Naive B cell (primary cell): ENCODE measurements around the gene TSPAN10. TPM values are rescaled to one million over a fixed set of nuclear protein-coding genes. Genes with fewer than 3 reads are reported as not detected.

Experiments
- ATAC-seq, 2 donors: fragments of 150-1000 bp; cut with Tn5 transposase; 2 replicates each; pipeline ENCODE4 v1.10.0; 2021; ENCODE audit warnings: low read depth in 2 of 2, mild to moderate bottlenecking in 2 of 2, moderate library complexity in 2 of 2
- DNase-seq: peaks from one replicate; pipeline ENCODE4 v3.0.0; 2022
- H3K27ac Mint-ChIP-seq, 6 donors: one replicate each; pipeline ENCODE4 v1.8.0; 2020 to 2022; ENCODE audit warnings: mild to moderate bottlenecking in 6 of 6, mixed read lengths in 6 of 6, moderate library complexity in 5 of 6, inconsistent platforms in 2 of 6
- H3K27me3 Mint-ChIP-seq, 3 donors: one replicate each; pipeline ENCODE4 v1.8.0; 2021 to 2022; ENCODE audit warnings: mixed read lengths in 3 of 3, mild to moderate bottlenecking in 1 of 3
- H3K36me3 Mint-ChIP-seq, 2 donors: one replicate each; pipeline ENCODE4 v1.8.0; 2020 to 2022; ENCODE audit warnings: mixed read lengths in 2 of 2, inconsistent platforms in 1 of 2, mild to moderate bottlenecking in 1 of 2
- H3K4me1 Mint-ChIP-seq, 3 donors: one replicate each; pipeline ENCODE4 v1.8.0; 2020 to 2022; ENCODE audit warnings: mixed read lengths in 3 of 3, inconsistent platforms in 1 of 3, mild to moderate bottlenecking in 1 of 3, moderate library complexity in 1 of 3
- H3K4me3 Mint-ChIP-seq, 8 donors: one replicate each; pipeline ENCODE4 v1.8.0; 2020 to 2022; ENCODE audit warnings: mild to moderate bottlenecking in 8 of 8, mixed read lengths in 8 of 8, moderate library complexity in 8 of 8, inconsistent platforms in 2 of 8
- H3K9me3 Mint-ChIP-seq, 7 donors: one replicate each; pipeline ENCODE4 v1.8.0; 2020 to 2022; ENCODE audit warnings: mixed read lengths in 7 of 7, mild to moderate bottlenecking in 5 of 7, inconsistent platforms in 2 of 7, moderate library complexity in 1 of 7
- polyA plus RNA-seq, 6 donors: library from polyadenylated mRNA; unstranded; fragments of 300-500 nt; fragmentation: Illumina TruSeq; gene quantifications; one replicate each; pipeline ENCODE4 v1.2.3, GENCODE V29; 2021; ENCODE audit warnings: low read depth in 6 of 6

The TSPAN10 gene
- polyA plus RNA-seq, 6 donors from 2014 or later = 0.34 to 0.92 (median 0.86) TPM; not detected in 1

DNA sequence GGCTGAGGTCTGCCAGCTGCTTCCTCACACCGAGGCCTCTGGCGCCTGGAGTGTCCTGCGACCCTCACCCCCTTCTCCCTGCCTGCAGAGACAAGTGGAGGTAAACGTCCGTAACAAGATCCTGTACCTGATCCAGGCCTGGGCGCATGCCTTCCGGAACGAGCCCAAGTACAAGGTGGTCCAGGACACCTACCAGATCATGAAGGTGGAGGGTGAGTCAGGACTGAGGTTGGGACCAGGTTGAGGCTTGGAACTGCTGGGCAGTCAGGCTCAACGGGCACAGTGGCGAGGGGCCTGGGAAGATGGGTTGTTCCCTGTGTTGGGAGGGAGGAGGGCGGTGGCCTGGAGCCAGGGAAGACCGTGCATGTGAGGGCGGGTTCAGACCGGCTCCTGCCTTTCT lies 51.6 kb downstream of the TSPAN10 start:
- no peak overlapping the region for H3K27ac Mint-ChIP-seq
- peaks cover 0 to 4% of the 10 kb centered on the region in 2 donors for H3K36me3 Mint-ChIP-seq
- ATAC-seq (no peak), DNase-seq (no peak)
- no peaks in the 10 kb centered on the region for H3K27me3 Mint-ChIP-seq
- peaks cover 35 to 40% (median 38%) of the 10 kb centered on the region in 3 donors for H3K4me1 Mint-ChIP-seq
- H3K9me3 Mint-ChIP-seq = no peaks in the 10 kb centered on the region
- no peak overlapping the region for H3K4me3 Mint-ChIP-seq

DNA sequence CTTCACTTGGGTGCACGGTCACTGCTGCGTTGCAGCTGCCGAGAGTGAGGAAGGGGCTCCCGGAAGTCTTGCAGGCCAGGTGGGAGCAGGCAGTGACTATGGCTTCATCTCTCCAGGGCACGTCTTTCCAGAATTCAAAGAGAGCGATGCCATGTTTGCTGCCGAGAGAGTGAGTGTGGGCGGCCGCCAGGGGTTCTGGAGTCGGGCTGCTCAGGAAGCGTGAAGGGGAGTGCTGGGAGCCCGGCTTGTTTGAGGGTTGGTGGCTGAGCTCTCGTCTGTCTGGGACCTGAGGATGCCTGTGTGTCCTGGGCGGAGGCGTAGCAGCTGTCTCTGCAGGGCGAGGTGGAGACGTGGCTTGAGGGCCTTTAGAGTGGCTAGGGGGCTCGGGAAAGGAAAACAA lies 53.1 kb downstream of the TSPAN10 start:
- Mint-ChIP-seq H3K4me3 (peak overlapping the region in 1 of 8 donors; percentile 70), H3K4me1 (peaks cover 26 to 33% (median 29%) of the 10 kb centered on the region in 3 donors), H3K9me3 (no peaks in the 10 kb centered on the region), H3K27ac (peak overlapping the region in 1 of 6 donors; percentile 64), H3K27me3 (no peaks in the 10 kb centered on the region), H3K36me3 (no peaks in the 10 kb centered on the region)
- no peak for ATAC-seq
- DNase-seq = no peak

DNA sequence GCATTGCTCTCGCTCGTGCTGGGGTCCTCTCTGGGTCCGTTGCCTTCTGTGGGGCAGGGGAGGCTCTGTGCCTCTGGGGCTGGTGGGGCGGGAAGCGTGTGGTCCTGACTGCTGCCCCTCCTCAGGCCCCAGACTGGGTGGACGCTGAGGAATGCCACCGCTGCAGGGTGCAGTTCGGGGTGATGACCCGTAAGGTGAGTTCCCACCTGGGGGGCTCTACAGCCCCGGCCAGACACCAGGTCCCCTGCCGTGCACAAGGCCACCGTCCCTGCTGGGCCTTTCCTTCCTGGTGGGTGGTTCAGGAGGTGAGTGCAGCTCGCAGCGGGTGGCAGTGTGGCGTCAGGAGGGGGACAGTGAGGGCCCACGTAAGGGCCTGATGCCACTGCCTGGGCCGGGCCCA lies 53.6 kb downstream of the TSPAN10 start:
- Mint-ChIP-seq H3K4me1 (peaks cover 24 to 29% (median 26%) of the 10 kb centered on the region in 3 donors), H3K9me3 (no peaks in the 10 kb centered on the region), H3K36me3 (no peaks in the 10 kb centered on the region), H3K27me3 (no peaks in the 10 kb centered on the region), H3K27ac (no peak overlapping the region), H3K4me3 (no peak overlapping the region)
- ATAC-seq (no peak), DNase-seq (no peak)

GRCh38 chr17:81691196-81691595 lies 54.2 kb downstream of the TSPAN10 start:
- ATAC-seq (no peak), DNase-seq (no peak)
- H3K4me3 Mint-ChIP-seq = no peak overlapping the region
- H3K27ac Mint-ChIP-seq = no peak overlapping the region
- no peaks in the 10 kb centered on the region for H3K36me3 Mint-ChIP-seq
- peaks cover 17 to 27% (median 25%) of the 10 kb centered on the region in 3 donors for H3K4me1 Mint-ChIP-seq
- no peaks in the 10 kb centered on the region for H3K9me3 Mint-ChIP-seq
- H3K27me3 Mint-ChIP-seq = no peaks in the 10 kb centered on the region

DNA sequence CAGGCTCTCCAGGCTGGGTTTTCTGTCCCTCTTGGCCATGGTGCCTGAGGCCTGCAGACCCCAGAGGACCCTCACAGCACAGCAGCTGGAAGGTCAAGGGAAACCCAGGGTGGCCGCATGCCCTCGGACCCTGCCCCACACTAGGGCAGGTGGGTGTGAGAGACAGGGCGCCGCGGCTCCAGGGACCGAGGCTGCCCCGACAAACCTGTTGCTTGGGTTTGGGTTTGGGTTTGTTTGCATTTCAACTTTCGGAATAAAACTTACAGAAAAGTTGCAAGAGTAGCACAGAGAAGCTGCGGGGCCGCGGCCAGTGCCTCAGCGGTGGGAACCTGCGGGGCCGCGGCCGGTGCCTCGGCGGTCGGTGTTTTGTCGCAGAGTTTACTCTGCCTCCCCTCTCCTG lies 54.6 kb downstream of the TSPAN10 start:
- DNase-seq = no peak
- Mint-ChIP-seq H3K27me3 (no peaks in the 10 kb centered on the region), H3K27ac (no peak overlapping the region), H3K4me1 (peaks cover 15 to 27% (median 21%) of the 10 kb centered on the region in 3 donors), H3K36me3 (no peaks in the 10 kb centered on the region), H3K9me3 (no peaks in the 10 kb centered on the region), H3K4me3 (no peak overlapping the region)
- ATAC-seq = no peak

GRCh38 chr17:81693509-81694210 lies 56.7 kb downstream of the TSPAN10 start:
- ATAC-seq (no peak), DNase-seq (no peak)
- Mint-ChIP-seq H3K27me3 (no peaks in the 10 kb centered on the region), H3K27ac (no peak overlapping the region), H3K4me3 (no peak overlapping the region), H3K36me3 (no peaks in the 10 kb centered on the region), H3K9me3 (no peaks in the 10 kb centered on the region), H3K4me1 (peaks cover 11 to 18% (median 12%) of the 10 kb centered on the region in 3 donors)

GRCh38 chr17:81694810-81695209 lies 57.8 kb downstream of the TSPAN10 start:
- Mint-ChIP-seq H3K4me1 (peaks cover 1 to 8% (median 6%) of the 10 kb centered on the region in 3 donors), H3K9me3 (no peaks in the 10 kb centered on the region), H3K27ac (peak overlapping the region in 1 of 6 donors; percentile 33), H3K27me3 (no peaks in the 10 kb centered on the region), H3K36me3 (no peaks in the 10 kb centered on the region), H3K4me3 (peak overlapping the region in 1 of 8 donors; percentile 33)
- ATAC-seq (no peak), DNase-seq (no peak)

DNA sequence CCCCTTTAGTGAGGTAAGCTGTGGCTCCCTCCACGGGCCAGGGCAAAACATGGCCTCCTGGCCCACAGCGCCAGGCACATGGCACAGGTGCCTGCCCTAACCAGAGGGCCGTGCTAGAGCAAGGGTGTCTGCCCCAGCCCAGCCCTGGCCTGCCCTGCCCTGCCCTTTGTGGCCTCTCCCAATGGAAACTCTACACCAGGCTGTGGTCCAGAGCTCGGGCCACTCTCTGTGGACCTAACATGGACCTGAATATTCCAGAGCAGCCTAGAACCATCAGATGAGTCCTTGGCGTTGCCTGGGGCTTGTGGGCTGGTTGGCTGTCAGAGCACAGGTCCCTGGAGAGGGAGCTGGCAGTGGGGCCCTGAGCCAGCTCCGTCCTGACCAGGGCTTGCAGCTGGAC lies 58.2 kb downstream of the TSPAN10 start:
- peak overlapping the region in 2 of 6 donors; percentile 33 to 34 for H3K27ac Mint-ChIP-seq
- no peaks in the 10 kb centered on the region for H3K36me3 Mint-ChIP-seq
- H3K4me3 Mint-ChIP-seq = peak overlapping the region in 1 of 8 donors; percentile 33
- no peaks in the 10 kb centered on the region for H3K27me3 Mint-ChIP-seq
- no peaks in the 10 kb centered on the region for H3K9me3 Mint-ChIP-seq
- peaks cover under 1 to 5% (median 3%) of the 10 kb centered on the region in 3 donors for H3K4me1 Mint-ChIP-seq
- DNase-seq = no peak
- ATAC-seq = no peak

DNA sequence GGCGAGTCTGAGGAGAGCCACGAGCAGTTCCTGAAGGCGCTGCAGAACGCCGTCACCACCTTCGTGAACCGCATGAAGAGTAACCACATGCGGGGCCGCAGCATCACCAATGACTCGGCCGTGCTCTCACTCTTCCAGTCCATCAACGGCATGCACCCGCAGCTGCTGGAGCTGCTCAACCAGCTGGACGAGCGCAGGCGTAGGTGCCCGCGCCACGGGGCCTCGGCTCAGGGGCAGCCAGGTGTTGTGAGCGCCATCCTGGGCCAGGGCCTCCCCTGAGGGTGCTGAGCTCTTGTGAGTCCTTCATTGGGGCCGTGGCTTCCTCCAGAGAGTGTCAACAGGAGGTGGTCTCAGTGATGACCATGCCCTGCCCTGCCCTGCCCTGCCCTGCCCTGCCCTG lies 58.8 kb downstream of the TSPAN10 start:
- no peak for DNase-seq
- Mint-ChIP-seq H3K27me3 (no peaks in the 10 kb centered on the region), H3K27ac (no peak overlapping the region), H3K4me3 (no peak overlapping the region), H3K9me3 (no peaks in the 10 kb centered on the region), H3K4me1 (peaks cover 5% of the 10 kb centered on the region in 3 donors), H3K36me3 (no peaks in the 10 kb centered on the region)
- ATAC-seq = no peak

DNA sequence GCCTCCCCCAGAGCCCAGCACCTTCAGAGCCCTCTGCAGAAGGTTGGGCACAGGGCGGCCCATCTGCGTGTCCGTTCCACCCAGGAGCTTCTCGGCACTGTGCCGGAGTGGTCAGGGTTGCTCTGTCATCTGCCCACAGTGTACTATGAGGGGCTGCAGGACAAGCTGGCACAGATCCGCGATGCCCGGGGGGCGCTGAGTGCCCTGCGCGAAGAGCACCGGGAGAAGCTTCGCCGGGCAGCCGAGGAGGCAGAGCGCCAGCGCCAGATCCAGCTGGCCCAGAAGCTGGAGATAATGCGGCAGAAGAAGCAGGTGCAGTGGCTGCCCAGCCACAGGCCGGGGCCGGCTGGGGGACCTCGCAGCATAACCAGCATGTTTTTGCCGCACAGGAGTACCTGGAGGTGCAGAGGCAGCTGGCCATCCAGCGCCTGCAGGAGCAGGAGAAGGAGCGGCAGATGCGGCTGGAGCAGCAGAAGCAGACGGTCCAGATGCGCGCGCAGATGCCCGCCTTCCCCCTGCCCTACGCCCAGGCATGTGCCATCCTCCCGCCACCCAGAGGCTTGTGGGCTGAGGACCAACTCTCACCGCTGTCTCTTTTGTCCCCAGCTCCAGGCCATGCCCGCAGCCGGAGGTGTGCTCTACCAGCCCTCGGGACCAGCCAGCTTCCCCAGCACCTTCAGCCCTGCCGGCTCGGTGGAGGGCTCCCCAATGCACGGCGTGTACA lies 59.4 kb downstream of the TSPAN10 start:
- Mint-ChIP-seq H3K4me1 (peaks cover under 1 to 10% (median 9%) of the 10 kb centered on the region in 3 donors), H3K36me3 (no peaks in the 10 kb centered on the region), H3K27ac (no peak overlapping the region), H3K27me3 (no peaks in the 10 kb centered on the region), H3K4me3 (no peak overlapping the region), H3K9me3 (no peaks in the 10 kb centered on the region)
- no peak for DNase-seq
- ATAC-seq = no peak

DNA sequence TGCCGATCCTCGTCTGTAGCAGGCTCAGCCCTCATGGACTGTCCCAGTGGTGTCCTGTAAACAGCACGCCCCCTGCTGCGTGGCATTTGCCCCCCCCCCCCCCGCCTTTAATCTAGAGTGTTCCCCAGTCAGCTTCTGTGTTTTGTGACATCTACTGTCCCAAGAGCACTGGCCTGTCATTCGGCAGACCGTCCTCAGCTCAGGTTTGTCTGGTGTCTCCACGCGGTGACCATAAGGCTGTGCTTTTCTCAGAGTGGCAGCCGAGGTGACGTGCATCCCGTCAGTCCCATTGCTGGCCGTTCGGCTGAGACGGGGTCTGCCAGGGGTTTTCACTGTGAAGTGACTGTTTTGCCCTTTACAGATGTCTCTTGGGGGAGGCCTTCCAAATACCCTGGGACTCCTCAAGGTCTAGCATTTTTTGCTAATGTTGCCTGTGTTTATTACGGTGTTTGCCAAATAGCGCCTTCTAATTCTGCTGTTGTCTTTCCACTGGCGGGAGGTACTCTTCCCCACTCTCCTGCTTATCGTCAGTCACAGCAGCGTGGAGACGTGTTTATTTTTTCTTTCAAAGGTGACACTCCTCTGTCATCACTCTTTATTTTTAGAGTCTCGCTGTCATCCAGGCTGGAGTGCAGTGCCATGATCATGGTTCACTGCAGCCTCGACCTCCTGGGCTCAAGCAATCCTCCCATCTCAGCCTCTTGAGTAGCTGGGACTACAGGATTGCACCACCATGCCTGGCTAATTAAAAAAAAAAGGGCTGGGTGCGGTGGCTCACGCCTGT lies 60.5 kb downstream of the TSPAN10 start:
- Mint-ChIP-seq H3K27me3 (no peaks in the 10 kb centered on the region), H3K4me3 (no peak overlapping the region), H3K36me3 (no peaks in the 10 kb centered on the region), H3K27ac (peak overlapping the region in 2 of 6 donors; percentile 77 to 78), H3K4me1 (peaks cover 11 to 17% (median 12%) of the 10 kb centered on the region in 3 donors), H3K9me3 (no peaks in the 10 kb centered on the region)
- no peak for DNase-seq
- ATAC-seq = no peak
